IPS-11a (cell line): ENCODE results near the gene DACT3.
A peak's percentile ranks its signal among the peaks of the same experiment; 100 is the strongest.

Source experiments
- H3K4me3 ChIP-seq: one replicate; pipeline ENCODE4 v1.5.1; 2013; ENCODE audit warnings: low read depth, low read length, control low read depth

DACT3 gene

GRCh38 chr19:46661020-46661731 lies at the start of gene DACT3:
Gene DACT3 (minus strand): TSS chr19:46661182. CDS start chr19:46661064, 118 bp downstream.
- H3K4me3 ChIP-seq: peak within 1 kb of the TSS; percentile 60

GRCh38 chr19:46710687-46711086 lies 49.7 kb upstream of the DACT3 start:
- H3K4me3 ChIP-seq: no peak overlapping the region

DNA sequence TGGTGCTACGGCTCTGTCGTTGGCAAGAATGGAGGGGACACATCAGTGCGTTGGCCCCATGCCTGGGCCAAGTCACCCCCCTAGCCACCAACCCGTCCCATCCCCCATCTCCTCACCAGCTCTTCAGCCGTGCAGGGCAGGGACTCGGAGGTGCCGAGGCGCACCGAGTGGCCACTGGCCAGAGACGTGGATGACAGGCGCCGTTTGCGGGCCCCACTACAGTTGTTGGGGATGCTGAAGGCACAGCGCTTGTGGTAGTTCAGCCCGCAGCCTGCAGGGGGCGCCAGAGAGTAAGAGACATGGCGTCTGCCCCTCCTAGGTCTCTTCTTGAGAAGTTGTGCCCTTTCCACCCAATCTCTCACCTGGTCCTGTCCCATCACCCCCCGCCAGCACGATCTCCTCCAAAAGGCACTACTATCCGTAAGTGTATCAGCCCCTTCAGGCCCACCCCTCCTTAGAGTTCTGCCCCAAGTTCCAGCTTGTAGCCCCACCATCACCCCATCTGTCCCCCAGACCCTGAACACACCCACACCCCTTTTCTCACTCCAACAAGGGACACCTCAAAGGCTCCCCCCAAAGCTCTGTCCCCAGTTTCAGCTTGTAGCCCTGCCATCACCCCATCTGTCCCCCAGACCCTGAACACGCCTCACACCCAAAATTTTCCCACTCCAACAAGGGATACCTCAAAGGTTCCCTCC lies 43.5 kb upstream of the DACT3 start:
- H3K4me3 ChIP-seq: no peak overlapping the region

DNA sequence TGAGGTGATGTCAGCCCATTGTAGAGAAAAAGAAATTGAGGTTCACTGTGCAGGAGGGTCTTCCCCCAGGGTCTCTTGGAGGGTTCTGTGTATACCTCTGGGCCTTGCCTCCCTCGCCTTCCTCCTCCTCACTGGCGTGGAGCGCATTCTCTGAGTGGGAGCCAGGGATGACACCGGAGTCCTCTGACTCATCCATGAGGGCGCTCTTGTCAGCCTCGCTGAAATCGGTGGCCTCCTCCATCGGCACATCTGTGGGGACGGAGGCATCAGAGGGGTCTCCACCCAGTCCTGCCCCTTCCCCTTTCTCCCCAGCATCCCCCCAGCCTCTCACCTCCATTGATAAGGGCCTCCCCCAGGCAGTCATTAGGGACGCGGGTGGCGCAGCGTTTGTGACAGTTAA lies 39.7 kb upstream of the DACT3 start:
- H3K4me3 ChIP-seq: no peak overlapping the region

GRCh38 chr19:46698395-46699321 lies 37.7 kb upstream of the DACT3 start:
- no peak overlapping the region for H3K4me3 ChIP-seq

DNA sequence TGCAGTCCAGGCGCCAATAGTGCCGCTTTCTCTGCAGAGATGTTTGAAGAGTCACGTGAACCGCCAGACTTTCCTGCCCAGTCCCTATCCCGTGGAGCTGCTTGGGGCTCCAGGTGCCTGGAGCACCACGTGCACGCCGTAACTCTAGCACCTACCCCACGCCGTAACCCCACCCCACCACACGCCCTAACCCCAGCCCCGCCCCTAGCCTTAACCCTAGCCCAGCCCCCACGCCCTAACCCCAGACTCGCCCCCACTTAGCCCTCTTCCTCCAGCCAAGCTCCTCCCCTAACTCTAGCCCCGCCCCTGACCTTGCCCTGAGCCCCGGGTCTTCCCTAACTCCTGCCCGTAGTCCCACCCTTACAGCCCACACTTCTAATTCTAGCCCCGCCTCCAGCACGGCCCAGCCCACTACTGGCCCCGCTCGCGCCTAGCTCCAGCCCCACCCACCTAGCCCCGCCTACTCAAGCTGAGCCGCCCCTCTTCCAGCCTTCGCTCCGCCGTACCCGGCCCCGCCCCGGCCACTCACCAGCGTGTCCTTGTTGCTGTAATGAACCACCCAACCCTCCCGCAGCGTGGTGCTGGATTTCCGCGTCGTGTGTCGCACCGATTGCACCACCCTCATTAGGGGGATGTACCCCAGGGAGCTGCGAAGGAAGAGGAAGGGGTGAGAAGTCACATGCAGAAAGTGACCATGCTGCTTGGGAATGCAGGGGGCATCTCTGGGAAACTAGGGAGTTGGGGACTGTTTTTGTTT lies 36.4 kb upstream of the DACT3 start:
- H3K4me3 ChIP-seq: peak overlapping the region; percentile 24

DNA sequence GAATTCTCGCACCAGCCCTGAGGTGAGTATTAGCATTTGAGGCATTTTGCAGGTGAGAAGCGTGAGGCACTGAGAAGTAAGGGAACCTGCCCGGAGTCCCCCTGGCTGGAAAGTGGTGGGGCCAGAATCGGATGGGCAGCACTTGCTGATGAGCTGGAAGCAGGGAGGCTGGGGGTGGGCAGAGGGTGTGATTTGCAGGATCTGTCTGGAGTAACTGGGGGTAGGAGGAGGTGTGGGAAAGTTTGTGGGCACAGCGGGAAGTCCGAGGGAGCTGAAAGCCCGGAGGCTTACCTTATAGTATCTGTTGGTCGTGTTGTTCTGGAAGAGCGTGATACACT lies 35.9 kb upstream of the DACT3 start:
- no peak overlapping the region for H3K4me3 ChIP-seq

DNA sequence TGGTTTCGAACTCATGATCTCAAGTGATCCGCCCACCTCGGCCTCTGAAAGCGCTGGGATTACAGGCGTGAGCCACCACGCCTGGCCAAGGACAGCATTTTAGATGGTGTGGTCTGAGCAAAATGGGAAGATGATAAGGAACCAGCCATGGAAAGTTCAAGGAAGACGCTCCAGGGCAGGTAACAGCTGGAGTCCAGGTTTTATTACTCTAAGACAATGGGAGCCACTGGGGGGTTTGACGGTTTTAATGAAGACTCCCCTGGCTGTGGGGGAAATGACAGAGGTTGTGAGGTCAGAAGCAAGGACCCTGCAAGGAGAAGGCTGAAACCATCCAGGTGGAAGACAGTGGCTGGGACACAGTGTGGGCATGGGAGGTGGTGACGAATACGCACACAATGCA lies 35.1 kb upstream of the DACT3 start:
- no peak overlapping the region for H3K4me3 ChIP-seq

GRCh38 chr19:46693760-46694159 lies 32.8 kb upstream of the DACT3 start:
- no peak overlapping the region for H3K4me3 ChIP-seq

GRCh38 chr19:46692918-46693722 lies 32.1 kb upstream of the DACT3 start:
- H3K4me3 ChIP-seq: no peak overlapping the region

DNA sequence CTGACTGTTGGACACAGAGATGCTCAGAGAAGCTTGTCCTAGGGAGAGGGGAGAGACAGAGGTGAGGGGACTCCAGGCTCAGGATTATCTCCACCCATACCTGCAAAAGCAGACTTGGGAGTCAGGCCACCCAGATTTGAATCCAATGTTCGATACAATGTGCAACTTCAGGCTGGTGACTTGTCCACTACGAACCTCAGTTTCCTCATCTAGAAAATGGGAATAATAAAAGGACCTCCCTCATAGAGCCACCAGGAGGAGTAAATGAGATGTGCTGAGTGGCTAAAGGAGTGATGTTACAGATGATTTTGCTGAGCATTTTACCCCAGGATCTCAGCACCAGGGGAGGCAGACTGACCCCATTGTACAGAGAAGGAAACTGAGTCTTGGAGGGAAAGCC lies 31.0 kb upstream of the DACT3 start:
- no peak overlapping the region for H3K4me3 ChIP-seq

- no peak overlapping the region for H3K4me3 ChIP-seq
These were observed 30.1 kb upstream of the DACT3 start for GRCh38 chr19:46691104-46691503.

GRCh38 chr19:46689358-46689757 lies 28.4 kb upstream of the DACT3 start:
- H3K4me3 ChIP-seq: no peak overlapping the region

DNA sequence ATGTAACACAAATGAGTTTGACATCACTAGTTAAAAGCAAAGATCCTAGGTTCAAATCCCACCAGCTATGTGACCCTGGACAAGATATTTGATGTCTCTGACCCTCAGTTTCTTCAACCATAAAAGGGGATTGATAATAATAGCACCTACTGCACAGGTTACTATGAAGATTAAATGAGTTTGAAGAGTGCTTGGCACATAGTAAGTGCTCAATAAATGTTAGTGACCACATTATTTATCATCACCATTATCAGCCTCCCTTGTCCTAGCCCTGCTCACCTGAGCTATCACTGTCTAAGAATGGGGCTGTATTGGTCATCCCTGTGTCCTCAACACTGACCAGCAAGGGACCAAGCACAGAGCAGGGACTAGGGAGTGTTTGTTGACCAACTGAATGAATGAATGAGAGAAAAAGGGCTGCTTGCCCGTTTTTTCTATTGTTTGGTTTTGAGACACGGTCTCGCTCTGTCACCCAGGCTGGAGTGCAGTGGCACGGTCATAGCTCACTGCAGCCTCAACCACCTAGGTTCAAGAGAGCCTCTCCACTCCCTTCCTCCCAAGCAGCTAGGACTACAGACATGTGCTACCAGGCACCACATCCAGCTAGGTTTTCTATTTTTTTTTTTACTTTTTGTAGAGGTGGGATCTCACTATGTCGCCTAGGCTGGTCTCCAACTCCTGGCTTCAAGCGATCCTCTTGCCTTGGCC lies 26.6 kb upstream of the DACT3 start:
- no peak overlapping the region for H3K4me3 ChIP-seq

GRCh38 chr19:46685189-46685588 lies 24.2 kb upstream of the DACT3 start:
- no peak overlapping the region for H3K4me3 ChIP-seq

- no peak overlapping the region for H3K4me3 ChIP-seq
These were observed 17.2 kb upstream of the DACT3 start for GRCh38 chr19:46678110-46678732.

- no peak overlapping the region for H3K4me3 ChIP-seq
These were observed 13.6 kb upstream of the DACT3 start for GRCh38 chr19:46674416-46675178.

GRCh38 chr19:46670813-46671212 lies 9.8 kb upstream of the DACT3 start:
- H3K4me3 ChIP-seq: no peak overlapping the region
